OCI-LY7 (cell line): ENCODE results near the gene CARMIL1. TPM values are rescaled to one million over a fixed set of nuclear protein-coding genes. Genes with fewer than 3 reads are reported as not detected.

Source experiments
- BruUV-seq: library from RNA; stranded (reverse); fragments of 400-500 nt; replicated peaks from 2 replicates; lab custom pipeline; 2021; lab: Mats Ljungman, UMichigan
- CTCF ChIA-PET: fragments of 300-600 bp; sonication (Branson Sonifier 250); formaldehyde crosslinking; loops from one replicate; lab custom pipeline; 2022; ENCODE audit warnings: antibody characterized with exemption; ENCODE audit not compliant: unreplicated experiment; lab: Charles Lee
- POLR2A ChIA-PET: fragments of 300-600 bp; sonication (Branson Sonifier 250); formaldehyde crosslinking; loops from one replicate; lab custom pipeline; 2022; ENCODE audit warnings: antibody characterized with exemption; lab: Charles Lee
- DNase-seq: peaks from one replicate; pipeline ENCODE4 v3.0.0-alpha.2; 2015; ENCODE audit warnings: low spot score
- H2AFZ ChIP-seq: fragments of 200-600 bp; sonication (generic), shearing (Covaris generic); 2 replicates; pipeline ENCODE4 v1.6.1; 2014; ENCODE audit warnings: mild to moderate bottlenecking, antibody characterized with exemption, low read length, moderate library complexity
- H3K27ac ChIP-seq: fragments of 200-600 bp; sonication (generic); 2 replicates; pipeline ENCODE4 v1.5.1; 2014; ENCODE audit warnings: mixed run types, low read depth, mild to moderate bottlenecking, moderate library complexity, low read length, inconsistent platforms; ENCODE audit not compliant: poor library complexity, severe bottlenecking
- H3K36me3 ChIP-seq: fragments of 200-600 bp; sonication (generic); 2 replicates; pipeline ENCODE4 v1.6.1; 2014; ENCODE audit warnings: mild to moderate bottlenecking, antibody characterized with exemption, low read length, moderate library complexity, mixed read lengths; ENCODE audit not compliant: insufficient read depth
- H3K4me1 ChIP-seq: fragments of 200-600 bp; sonication (generic); 2 replicates; pipeline ENCODE4 v1.5.1; 2014; ENCODE audit warnings: mild to moderate bottlenecking, low read length; ENCODE audit not compliant: insufficient read depth, poor library complexity, severe bottlenecking
- H3K4me2 ChIP-seq: fragments of 200-600 bp; sonication (generic); 2 replicates; pipeline ENCODE4 v1.6.1; 2014; ENCODE audit warnings: mild to moderate bottlenecking, low read length
- H3K4me3 ChIP-seq: fragments of 200-600 bp; sonication (generic); 2 replicates; pipeline ENCODE4 v1.5.1; 2014; ENCODE audit warnings: mild to moderate bottlenecking, low read depth, low read length; ENCODE audit not compliant: poor library complexity, severe bottlenecking
- H3K79me2 ChIP-seq: fragments of 200-600 bp; sonication (generic); 2 replicates; pipeline ENCODE4 v1.6.1; 2016; ENCODE audit warnings: low read depth, mild to moderate bottlenecking, low read length, moderate library complexity, mixed read lengths; ENCODE audit not compliant: insufficient read depth
- H3K9me2 ChIP-seq: fragments of 200-600 bp; sonication (generic); 2 replicates; pipeline ENCODE4 v1.6.1; 2016; ENCODE audit warnings: mild to moderate bottlenecking, low read length, mixed read lengths; ENCODE audit not compliant: insufficient read depth
- H3K9me3 ChIP-seq: fragments of 200-600 bp; sonication (generic); 2 replicates; pipeline ENCODE4 v1.6.1; 2014; ENCODE audit warnings: mild to moderate bottlenecking, mixed run types, low read length, mixed read lengths
- H4K20me1 ChIP-seq: fragments of 200-600 bp; sonication (generic); 2 replicates; pipeline ENCODE4 v1.6.1; 2014; ENCODE audit warnings: mild to moderate bottlenecking, antibody characterized with exemption, low read length, moderate library complexity, mixed read lengths; ENCODE audit not compliant: insufficient read depth
- CTCF ChIP-seq: fragments of 200-600 bp; sonication (generic); conservative IDR thresholded peaks from 2 replicates; pipeline ENCODE4 v1.5.1; 2014; ENCODE audit warnings: mild to moderate bottlenecking, antibody characterized with exemption, low read length, moderate library complexity, mixed read lengths
- EZH2phosphoT487 ChIP-seq: fragments of 200-600 bp; sonication (generic); IDR thresholded peaks from 2 replicates; pipeline ENCODE4 v1.6.1; 2018; ENCODE audit warnings: low read depth, borderline replicate concordance, mild to moderate bottlenecking, mixed run types, antibody characterized with exemption, low read length, moderate library complexity, mixed read lengths
- intact Hi-C: fragments of 100-400 bp; cut with micrococcal nuclease; formaldehyde crosslinking; loops from one replicate; pipeline ENCODE4 v1.10.0; 2022; ENCODE audit not compliant: unreplicated experiment
- total RNA-seq, 2 experiments: library from RNA; depleted of rRNA in 1 of 2; stranded (reverse); fragments of >200 nt in 1 of 2; shearing (Covaris generic) in 1 of 2; gene quantifications; 2 replicates each; pipeline ENCODE4 v1.2.3, GENCODE V29; 2014 to 2022

CARMIL1 gene
- total RNA-seq, 2 experiments from 2014 or later = 25.5 to 40.1 TPM

GRCh38 chr6:25351485-25351884 is 72.3 kb downstream of the CARMIL1 start:
- ChIA-PET POLR2A (interaction anchor here (0.6 to 8.0 kb wide), 5 partner anchors 11 to 62 kb away, joined by 3 to 68 read pairs (median 9); no protein-coding TSS in a partner anchor), CTCF (no interaction called here)
- no peak for DNase-seq
- H3K4me1 ChIP-seq = peaks cover 30% of the 10 kb centered on the region
- no peaks in the 10 kb centered on the region for H3K9me2 ChIP-seq
- H3K9me3 ChIP-seq = no peaks in the 10 kb centered on the region
- H4K20me1 ChIP-seq = no peaks in the 10 kb centered on the region
- H3K79me2 ChIP-seq = peaks cover 46% of the 10 kb centered on the region; the same call in 1 of the 2 replicates
- intact Hi-C loops = no loop called here
- H3K4me3 ChIP-seq = no peak overlapping the region
- no peak overlapping the region for H2AFZ ChIP-seq
- no peaks in the 10 kb centered on the region for H3K36me3 ChIP-seq
- 0 out of 2 replicates have a peak overlapping the region, but pooled peaks have one; percentile 28 for H3K4me2 ChIP-seq
- no TSS peak for BruUV-seq
- TF ChIP-seq EZH2phosphoT487 = no peak
- TF ChIP-seq CTCF = no peak
- H3K27ac ChIP-seq = no peak overlapping the region

GRCh38 chr6:25352285-25352684 is 73.1 kb downstream of the CARMIL1 start:
- intact Hi-C loops = no loop called here

More at GRCh38 chr6:25352285-25352684, 73.1 kb downstream of the CARMIL1 start:
- Histone ChIP-seq H3K4me3 (no peak overlapping the region), H3K9me2 (no peaks in the 10 kb centered on the region), H3K4me2 (peak overlapping the region; percentile 28; the same call in 1 of the 2 replicates), H3K9me3 (no peaks in the 10 kb centered on the region), H4K20me1 (no peaks in the 10 kb centered on the region), H3K4me1 (peaks cover 30% of the 10 kb centered on the region), H3K27ac (no peak overlapping the region), H3K79me2 (peaks cover 48% of the 10 kb centered on the region; the same call in 1 of the 2 replicates), H2AFZ (no peak overlapping the region), H3K36me3 (no peaks in the 10 kb centered on the region)
- ChIA-PET POLR2A (interaction anchor here (0.5 to 8.0 kb wide), 14 partner anchors 9 to 1172 kb away, joined by 3 to 68 read pairs (median 4); no protein-coding TSS in a partner anchor), CTCF (no interaction called here)
- DNase-seq = no peak
- TF ChIP-seq CTCF (no peak), EZH2phosphoT487 (no peak)
- no TSS peak for BruUV-seq
